ENCODE results near the gene LUZP1. TPM values are rescaled to one million over a fixed set of nuclear protein-coding genes. Genes with fewer than 3 reads are reported as not detected.

LUZP1 gene
- total and polyA plus RNA-seq, 12 donors = 6.4 to 40.1 (median 29.9) TPM

GRCh38 chr1:23179862-23180261, 11.2 kb upstream of the LUZP1 start:
- WGBS, 2 donors = 95 to 97% methylated on average over 2 of the region's 2 CpGs

DNA sequence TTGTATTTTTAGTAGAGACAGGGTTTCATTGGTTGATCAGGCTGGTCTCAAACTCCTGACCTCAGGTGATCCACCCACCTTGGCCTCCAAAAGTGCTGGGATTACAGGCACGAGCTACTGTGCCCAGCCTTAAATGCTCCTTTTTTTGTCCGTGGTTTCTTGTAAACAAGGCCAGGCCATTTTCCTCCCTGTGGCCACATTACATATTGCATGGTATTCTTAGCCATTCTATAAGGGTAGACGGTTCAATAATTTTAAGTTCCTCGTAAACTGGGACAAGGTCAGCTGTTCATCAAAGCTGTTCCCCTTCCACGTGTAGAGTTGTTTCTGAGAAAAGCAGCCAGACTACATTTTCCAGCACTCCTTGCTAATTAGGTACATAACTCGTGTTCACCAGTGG, 10.3 kb upstream of the LUZP1 start:
- no peak for DNase-seq
- Histone ChIP-seq H3K27ac (peak overlapping the region in 6 of 10 donors; percentile 89 to 98 (median 94)), H3K9me3 (no peaks in the 10 kb centered on the region), H3K4me1 (peaks cover 0 to 38% (median 24%) of the 10 kb centered on the region in 9 donors), H3K36me3 (no peaks in the 10 kb centered on the region), H3K27me3 (peaks cover 0 to 8% (median 0%) of the 10 kb centered on the region in 7 donors), H3K4me3 (no peak overlapping the region)
- peak in 4 of 9 donors; percentile 22 to 30 (median 25) for TF ChIP-seq CTCF (IDR thresholded peaks at IDR 0.05)
- intact Hi-C loops (cut with DNase I) = loop anchor here in 1 of 10 donors (2.0 kb wide), 1 partner anchor 78 kb away; no protein-coding TSS in a partner anchor
- no peak for ATAC-seq
- WGBS, 2 donors = 66 to 70% methylated on average over 6 of the region's 6 CpGs

More at GRCh38 chr1:23179862-23180261, 11.2 kb upstream of the LUZP1 start:
- H3K36me3 ChIP-seq = no peaks in the 10 kb centered on the region
- peaks cover 0 to 8% (median 0%) of the 10 kb centered on the region in 7 donors for H3K27me3 ChIP-seq
- no peak overlapping the region for H3K4me3 ChIP-seq
- DNase-seq (no peak), ATAC-seq (no peak)
- H3K9me3 ChIP-seq = no peaks in the 10 kb centered on the region
- H3K27ac ChIP-seq = no peak overlapping the region
- intact Hi-C loops (cut with DNase I) = loop anchor here in 6 of 10 donors (2.0 to 10.0 kb wide), 3 partner anchors 79 to 203 kb away; no protein-coding TSS in a partner anchor
- peaks cover 3 to 44% (median 32%) of the 10 kb centered on the region in 9 donors for H3K4me1 ChIP-seq
- TF ChIP-seq CTCF (IDR thresholded peaks at IDR 0.05) = no peak

GRCh38 chr1:23178414-23178813, 9.8 kb upstream of the LUZP1 start:
- intact Hi-C loops (cut with DNase I) = loop anchor here in 1 of 10 donors (2.0 kb wide), 1 partner anchor 78 kb away; no protein-coding TSS in a partner anchor
- WGBS, 2 donors = 66 to 67% methylated on average over 6 of the region's 6 CpGs
- H3K4me3 ChIP-seq = peak overlapping the region in 8 of 10 donors; percentile 51 to 73 (median 62)
- DNase-seq (no peak), ATAC-seq (peak in 5 of 8 donors; percentile 7 to 54 (median 20))
- H3K4me1 ChIP-seq = peaks cover 0 to 38% (median 24%) of the 10 kb centered on the region in 9 donors
- no peaks in the 10 kb centered on the region for H3K9me3 ChIP-seq
- H3K27ac ChIP-seq = peak overlapping the region; percentile 86 to 98 (median 92)
- no peak for TF ChIP-seq CTCF (IDR thresholded peaks at IDR 0.05)
- no peaks in the 10 kb centered on the region for H3K36me3 ChIP-seq
- H3K27me3 ChIP-seq = peaks cover 0 to 8% (median 0%) of the 10 kb centered on the region in 7 donors

DNA sequence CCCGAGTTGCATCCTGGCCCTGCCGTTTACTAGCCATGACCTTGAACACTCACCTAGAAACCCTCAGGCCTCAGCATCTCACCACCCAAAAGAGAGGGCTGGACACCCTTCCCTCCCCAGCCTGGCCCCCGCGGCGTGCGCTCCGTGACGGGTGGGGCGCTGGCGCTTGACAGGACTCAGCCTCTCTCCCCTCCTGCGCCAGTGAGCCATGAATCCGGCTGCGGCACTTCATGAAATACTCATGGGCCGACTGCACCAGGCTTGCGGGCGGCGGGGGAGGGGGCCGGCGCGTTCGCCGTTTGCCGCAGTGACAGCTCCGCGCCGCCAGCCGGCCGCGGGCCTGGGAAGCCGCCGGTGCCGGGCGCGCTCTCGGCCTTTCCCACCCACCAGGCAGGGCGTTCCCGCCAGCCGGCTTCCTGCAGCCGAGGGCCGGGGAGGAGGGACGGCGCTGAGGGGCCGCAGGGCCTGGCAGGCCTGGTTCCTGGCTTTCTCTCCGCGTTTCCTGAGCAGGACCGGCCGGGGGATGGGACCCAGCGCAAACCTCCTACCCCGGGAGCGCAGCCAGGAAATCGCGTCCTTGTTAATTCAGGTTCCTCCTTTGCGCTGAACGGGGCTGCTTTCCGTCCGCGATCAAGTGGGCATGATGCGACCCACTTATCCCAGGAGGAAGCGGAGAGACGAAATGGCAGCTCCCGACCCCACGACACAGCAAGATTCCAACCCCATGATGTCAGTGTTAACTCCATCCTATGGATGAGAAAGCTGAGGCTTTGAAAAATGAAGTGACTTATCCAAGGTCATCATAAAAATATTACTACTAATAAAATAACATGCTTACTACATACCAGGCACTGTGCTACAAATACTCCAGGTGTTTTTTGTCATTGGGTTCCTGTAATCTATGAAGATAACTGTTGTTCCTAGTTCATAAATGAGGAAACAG, 9.1 kb upstream of the LUZP1 start:
- peak overlapping the region; percentile 86 to 98 (median 92) for H3K27ac ChIP-seq
- H3K36me3 ChIP-seq = no peaks in the 10 kb centered on the region
- TF ChIP-seq CTCF (IDR thresholded peaks at IDR 0.05) = peak in 5 of 9 donors; percentile 7 to 47 (median 38)
- ATAC-seq (peak; percentile 92 to 98 (median 96)), DNase-seq (peak; percentile 89 to 91)
- no peaks in the 10 kb centered on the region for H3K9me3 ChIP-seq
- H3K4me1 ChIP-seq = peaks cover 0 to 38% (median 24%) of the 10 kb centered on the region in 9 donors
- H3K4me3 ChIP-seq = peak overlapping the region; percentile 29 to 73 (median 61)
- 1% methylated on average over 62 of the region's 62 CpGs for WGBS, 2 donors
- intact Hi-C loops (cut with DNase I) = loop anchor here in 2 of 10 donors (1.0 to 2.0 kb wide), 2 partner anchors 9 to 77 kb away; partner anchors contain the start of gene LUZP1 (in 1 of the 2)
- H3K27me3 ChIP-seq = peaks cover 0 to 8% (median 0%) of the 10 kb centered on the region in 7 donors
